ENCODE results near the gene MSX1.

GRCh38 chr4:4845027-4845426 lies 14.4 kb upstream of the MSX1 start:
- TF ChIP-seq CTCF (conservative IDR thresholded peaks at IDR 0.05 in 1 of 2, IDR thresholded peaks at IDR 0.05 in 1 of 2; ENCODE audit: extremely low read depth in 1 of 2, insufficient read depth in 1 of 2, low read depth in 1 of 2, low read length in 2 of 2) (no peak), EZH2 (IDR thresholded peaks at IDR 0.05; ENCODE audit: borderline replicate concordance, low read length) (no peak)
